Measurements from ENCODE around the gene MTAP.

The MTAP gene

DNA sequence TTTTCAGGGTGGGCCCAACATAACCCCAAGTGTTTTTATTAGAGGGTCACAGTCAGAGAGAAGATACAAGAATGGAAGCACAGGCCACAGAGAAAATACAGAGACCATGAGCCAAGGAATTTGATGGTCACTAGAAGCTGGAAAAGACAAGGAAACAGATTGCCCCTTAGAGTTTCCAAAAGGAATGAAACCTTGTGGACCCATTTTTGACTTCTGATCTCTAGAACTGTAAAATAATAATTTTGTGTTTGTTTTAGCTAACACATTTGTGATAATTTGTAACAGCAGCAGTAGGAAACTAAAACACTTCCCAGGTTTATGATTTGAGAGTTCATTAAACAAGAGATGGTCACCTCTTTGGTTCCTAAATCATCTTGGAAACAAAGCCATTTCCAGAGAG, 169.9 kb downstream of the MTAP start:
- DNase-seq = no peak

- peak; percentile 39 for DNase-seq
Observed at GRCh38 chr9:21974343-21974721, 171.9 kb downstream of the MTAP start.

GRCh38 chr9:21974722-21975409, 172.4 kb downstream of the MTAP start:
- peak; percentile 93 for DNase-seq

GRCh38 chr9:21976334-21976875, 174.0 kb downstream of the MTAP start:
- DNase-seq = no peak

- DNase-seq = no peak
Observed at GRCh38 chr9:21982391-21982790, 180.0 kb downstream of the MTAP start.

- DNase-seq = no peak
Observed at GRCh38 chr9:21982861-21983560, 180.6 kb downstream of the MTAP start.

DNA sequence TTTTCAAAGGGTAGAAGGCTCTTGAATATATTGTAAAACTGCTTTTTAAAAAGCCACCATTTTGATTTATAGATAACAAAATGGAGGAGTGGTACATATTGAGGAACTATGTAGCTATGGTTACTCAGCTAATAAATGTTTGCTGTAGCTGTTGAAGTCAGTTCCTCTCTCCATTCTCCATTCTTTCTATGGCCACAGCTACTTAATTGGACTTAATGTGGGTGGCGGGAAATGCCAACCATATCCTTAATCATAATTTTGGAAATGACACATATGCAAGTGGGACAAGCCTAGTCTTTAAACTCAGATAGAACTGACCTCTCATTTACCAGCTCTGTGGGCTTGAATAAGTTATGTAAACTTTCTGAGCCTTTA, 181.1 kb downstream of the MTAP start:
- no peak for DNase-seq

- no peak for DNase-seq
Observed at GRCh38 chr9:21984101-21984500, 181.7 kb downstream of the MTAP start.

GRCh38 chr9:21985964-21986667, 183.7 kb downstream of the MTAP start:
- DNase-seq = no peak
